ENCODE results near the gene ALKBH8. TPM values are rescaled to one million over a fixed set of nuclear protein-coding genes. Genes with fewer than 3 reads are reported as not detected.

Gene ALKBH8
- total and polyA plus RNA-seq, 2 of the 13 experiments (the other 11 are each of a cell fraction or from before 2014, with no cell fraction given): 2.4 to 9.1 TPM

GRCh38 chr11:107592813-107593212 lies 27.3 kb upstream of the ALKBH8 start:
- FAIRE-seq (no peak), ATAC-seq (no peak), DNase-seq (ENCODE audit: low spot score) (no peak)
- WGBS (ENCODE audit: low lambda C conversion rate): 36% methylated on average over 5 of the region's 5 CpGs
- POLR2A ChIA-PET: no interaction called here
- CTCF ChIA-PET (ENCODE audit: low intra/inter-chr PET ratio, low total read pairs): no interaction called here
- Histone ChIP-seq H3K27me3 (ENCODE audit: control insufficient read depth in 1 of 2, insufficient read depth in 2 of 2, low read length in 2 of 2) (peaks cover 0 to 37% of the 10 kb centered on the region in 2 experiments; a peak in 3 of 5 replicates), H4K20me1 (ENCODE audit: insufficient read depth, low read length) (no peaks in the 10 kb centered on the region), H3K9me3 (ENCODE audit: low read length) (no peaks in the 10 kb centered on the region), H3K79me2 (ENCODE audit: insufficient read depth, low read length) (no peaks in the 10 kb centered on the region), H3K4me3 (replicated peaks in 1 of 3; ENCODE audit: insufficient read depth in 1 of 3, low read depth in 2 of 3, low read length in 3 of 3) (no peak overlapping the region), H3K9ac (ENCODE audit: insufficient read depth, low read depth, low read length) (no peak overlapping the region), H2AFZ (ENCODE audit: low read length) (no peak overlapping the region), H3K36me3 (replicated peaks in 1 of 2; ENCODE audit: control insufficient read depth in 1 of 2, insufficient read depth in 2 of 2, low read length in 2 of 2) (no peaks in the 10 kb centered on the region), H3K4me1 (ENCODE audit: insufficient read depth, low read length) (peaks cover 21% of the 10 kb centered on the region), H3K27ac (ENCODE audit: extremely low read length, insufficient read depth, low read length) (no peak overlapping the region), H3K4me2 (ENCODE audit: low read depth, low read length) (no peak overlapping the region)
- in situ Hi-C loops (cut with HindIII; ENCODE audit: extremely low pct_ligation_motif_present, low pct_unique_long_range_greater_than_20kb): no loop called here
- BruUV-seq (replicated peaks): no TSS peak
- intact Hi-C loops (cut with micrococcal nuclease; ENCODE audit: unreplicated experiment): no loop called here
- no peak for TF ChIP-seq LRRFIP1 (CRISPR knock-in tag; conservative IDR thresholded peaks at IDR 0.05)
- no peak for TF ChIP-seq ZNF296 (CRISPR knock-in tag; conservative IDR thresholded peaks at IDR 0.05)
- TF ChIP-seq SUZ12 (IDR thresholded peaks at IDR 0.05; ENCODE audit: low read depth, low read length): no peak
- TF ChIP-seq CHCHD3 (CRISPR knock-in tag; IDR thresholded peaks at IDR 0.05): no peak
- no peak for TF ChIP-seq ZNF576 (CRISPR knock-in tag; IDR thresholded peaks at IDR 0.05)
- TF ChIP-seq UBTF (CRISPR knock-in tag; IDR thresholded peaks at IDR 0.05): no peak
- no peak for TF ChIP-seq RBAK (CRISPR knock-in tag; IDR thresholded peaks at IDR 0.05)
- no peak for TF ChIP-seq ELF3 (CRISPR knock-in tag; IDR thresholded peaks at IDR 0.05)
- no peak for TF ChIP-seq FOXM1 (CRISPR knock-in tag; IDR thresholded peaks at IDR 0.05)
- no peak for TF ChIP-seq NFAT5 (CRISPR knock-in tag; IDR thresholded peaks at IDR 0.05)
- TF ChIP-seq MAFK (conservative IDR thresholded peaks at IDR 0.05 in 1 of 2, IDR thresholded peaks at IDR 0.05 in 1 of 2; ENCODE audit: low read length in 2 of 2): no peak
- no peak for TF ChIP-seq CBX2 (IDR thresholded peaks at IDR 0.05; ENCODE audit: low read depth, low read length)
- no peak for TF ChIP-seq CBX2 (CRISPR knock-in tag; IDR thresholded peaks at IDR 0.05; ENCODE audit: low read depth)
- no peak for TF ChIP-seq NR3C1 (CRISPR knock-in tag; IDR thresholded peaks at IDR 0.05)
- no peak for TF ChIP-seq ZNF772 (CRISPR knock-in tag; IDR thresholded peaks at IDR 0.05)
- no peak for TF ChIP-seq POLR2A (IDR thresholded peaks at IDR 0.05; ENCODE audit: insufficient read depth in 1 of 2, low read depth in 2 of 2, low read length in 2 of 2)
- no peak for TF ChIP-seq ARHGAP35 (CRISPR knock-in tag; IDR thresholded peaks at IDR 0.05; ENCODE audit: borderline replicate concordance)
